Measurements from ENCODE around the gene GALNT18.

Gene GALNT18

DNA sequence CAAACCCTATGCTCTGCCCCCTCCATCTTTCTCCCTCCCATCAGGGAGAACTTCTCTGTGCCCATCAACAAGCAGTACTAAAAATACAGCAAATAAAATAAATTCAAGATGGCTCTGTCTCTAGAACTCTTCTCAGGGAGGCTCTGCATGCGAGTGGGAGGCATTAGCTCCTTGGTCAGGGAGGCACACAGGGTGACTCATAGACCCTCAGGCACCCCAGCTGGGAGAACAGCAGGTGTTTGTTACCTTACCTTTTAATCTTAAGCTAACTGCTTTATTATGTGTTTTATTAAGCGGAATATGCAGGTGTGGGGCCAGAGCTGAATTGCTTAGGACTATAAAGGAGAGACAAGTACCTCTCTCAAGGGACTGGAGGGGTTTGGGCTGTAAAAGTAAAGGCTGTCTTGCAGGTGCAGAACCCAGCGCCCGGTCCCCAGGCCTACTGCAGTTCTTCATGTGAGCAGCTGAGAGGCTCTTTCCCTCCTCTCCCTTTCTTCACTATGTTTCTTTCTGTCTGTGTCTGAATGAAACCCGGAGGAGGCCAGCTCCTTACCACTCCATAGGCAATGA is 289.6 kb downstream of the GALNT18 start:
- DNase-seq: no peak
- in situ Hi-C loops (cut with HindIII; ENCODE audit: low pct_ligation_motif_present, low pct_unique_long_range_greater_than_20kb, low sequenced_read_pairs): no loop called here

- no peak for DNase-seq
- in situ Hi-C loops (cut with HindIII; ENCODE audit: low pct_ligation_motif_present, low pct_unique_long_range_greater_than_20kb, low sequenced_read_pairs): no loop called here
These were observed 292.6 kb downstream of the GALNT18 start for GRCh38 chr11:11329062-11329806.

DNA sequence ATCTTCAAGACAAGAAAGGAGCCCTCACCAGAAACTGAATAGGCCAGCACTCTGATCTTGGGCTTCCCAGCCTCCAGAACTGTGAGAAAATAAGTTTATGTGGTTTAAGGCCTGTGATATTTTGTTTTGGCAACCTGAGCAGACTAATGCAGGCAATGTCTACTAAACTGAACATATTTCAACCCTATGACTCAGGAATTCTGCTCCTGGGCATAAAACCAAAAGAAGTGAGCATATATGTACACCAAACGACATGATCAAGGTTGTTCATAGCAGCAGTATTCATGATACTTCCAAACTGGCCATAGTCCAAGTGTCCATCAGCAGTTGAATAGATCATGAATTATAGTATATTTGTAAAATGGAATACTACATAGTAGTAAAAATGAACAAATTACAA is 297.7 kb downstream of the GALNT18 start:
- DNase-seq: no peak
- in situ Hi-C loops (cut with HindIII; ENCODE audit: low pct_ligation_motif_present, low pct_unique_long_range_greater_than_20kb, low sequenced_read_pairs): no loop called here

GRCh38 chr11:11322101-11322500 is 299.7 kb downstream of the GALNT18 start:
- in situ Hi-C loops (cut with HindIII; ENCODE audit: low pct_ligation_motif_present, low pct_unique_long_range_greater_than_20kb, low sequenced_read_pairs): no loop called here
- no peak for DNase-seq

- in situ Hi-C loops (cut with HindIII; ENCODE audit: low pct_ligation_motif_present, low pct_unique_long_range_greater_than_20kb, low sequenced_read_pairs): no loop called here
- no peak for DNase-seq
These were observed 301.0 kb downstream of the GALNT18 start for GRCh38 chr11:11320825-11321224.

- no peak for DNase-seq
- in situ Hi-C loops (cut with HindIII; ENCODE audit: low pct_ligation_motif_present, low pct_unique_long_range_greater_than_20kb, low sequenced_read_pairs): no loop called here
These were observed 302.8 kb downstream of the GALNT18 start for GRCh38 chr11:11318961-11319360.

GRCh38 chr11:11318461-11318860 is 303.3 kb downstream of the GALNT18 start:
- in situ Hi-C loops (cut with HindIII; ENCODE audit: low pct_ligation_motif_present, low pct_unique_long_range_greater_than_20kb, low sequenced_read_pairs): no loop called here
- DNase-seq: no peak

DNA sequence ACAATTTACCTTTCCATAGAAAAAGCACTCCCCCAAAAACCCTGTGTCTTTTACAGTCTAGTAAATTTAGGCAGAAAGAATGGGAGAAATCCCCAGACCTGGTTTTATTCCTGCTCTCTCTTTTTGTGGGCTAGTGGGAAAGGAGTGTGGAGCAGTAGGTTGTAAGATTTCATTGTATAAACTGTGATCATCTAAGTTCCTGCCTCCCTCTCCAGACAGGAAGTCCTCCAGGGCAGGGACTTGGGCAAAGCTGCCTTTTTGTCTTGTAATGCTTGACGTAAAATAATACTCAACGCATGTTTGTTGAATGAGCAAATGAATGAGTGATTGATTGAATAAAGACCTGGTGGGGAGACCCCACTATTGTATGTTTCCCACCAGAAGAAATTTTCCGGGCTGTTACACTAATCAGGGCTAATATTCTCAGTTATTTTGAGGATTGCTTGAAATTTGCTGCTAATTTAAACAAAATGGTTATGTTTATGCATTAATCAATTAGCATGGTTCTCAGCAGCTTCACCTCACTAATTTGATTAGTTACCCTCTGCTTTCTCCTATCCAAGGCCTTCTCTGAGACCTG is 305.1 kb downstream of the GALNT18 start:
- in situ Hi-C loops (cut with HindIII; ENCODE audit: low pct_ligation_motif_present, low pct_unique_long_range_greater_than_20kb, low sequenced_read_pairs): no loop called here
- DNase-seq: no peak

DNA sequence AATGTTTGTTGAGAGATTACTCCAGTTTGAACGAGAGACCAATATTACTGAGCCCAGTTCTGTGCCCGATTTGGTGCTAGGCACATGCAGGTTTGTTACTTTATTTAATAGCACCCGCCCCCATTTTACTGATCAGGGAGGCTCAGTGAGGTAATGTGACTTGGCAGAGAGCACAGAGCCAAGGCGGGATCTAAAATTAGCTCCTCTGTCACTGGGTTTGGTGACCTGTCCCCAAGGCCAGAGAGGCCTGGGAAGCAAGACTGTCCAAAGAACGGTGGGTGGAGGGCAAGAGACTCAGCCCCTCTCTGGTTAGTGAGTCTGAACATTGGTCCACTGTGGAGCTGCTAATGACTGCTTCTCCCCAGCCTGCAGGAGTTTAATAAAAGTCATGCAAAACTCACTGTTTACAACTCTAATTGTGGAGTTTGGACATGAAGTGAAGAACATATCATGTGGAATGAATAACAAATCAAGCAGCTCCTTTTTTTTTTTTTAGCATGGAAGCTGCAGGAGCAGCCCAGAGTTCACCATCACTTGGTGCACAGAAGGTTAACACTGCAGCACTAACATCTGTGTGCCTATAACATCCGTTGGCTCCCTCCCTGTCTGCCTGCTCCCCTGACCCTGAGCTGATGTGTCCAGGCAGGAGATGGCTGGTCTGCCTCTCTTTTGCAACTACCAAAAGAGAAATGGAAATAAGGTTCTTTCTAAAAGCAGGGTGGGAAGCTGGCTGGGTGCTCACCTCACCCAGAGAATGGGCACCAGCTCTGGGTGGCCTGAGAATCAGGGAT is 307.7 kb downstream of the GALNT18 start:
- no peak for DNase-seq
- in situ Hi-C loops (cut with HindIII; ENCODE audit: low pct_ligation_motif_present, low pct_unique_long_range_greater_than_20kb, low sequenced_read_pairs): no loop called here

DNA sequence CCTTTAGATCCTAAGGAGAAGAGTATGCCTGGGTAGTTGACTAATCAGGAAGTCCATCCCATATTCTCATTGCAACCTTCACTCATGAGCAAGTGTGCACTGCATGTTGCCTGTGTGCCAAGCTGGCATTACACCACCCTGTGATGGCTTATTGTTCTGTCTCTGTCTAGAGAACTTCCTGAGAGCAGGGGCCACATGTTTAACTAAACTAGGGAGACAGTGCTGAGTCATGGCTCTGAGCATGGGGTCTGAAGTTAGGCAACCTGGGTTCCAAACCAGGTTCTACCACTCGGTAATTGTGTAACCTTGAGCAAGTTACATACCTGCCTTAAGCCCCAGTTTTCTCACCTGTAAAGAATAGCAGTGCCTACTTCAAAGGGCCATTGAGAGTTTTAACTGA is 308.4 kb downstream of the GALNT18 start:
- in situ Hi-C loops (cut with HindIII; ENCODE audit: low pct_ligation_motif_present, low pct_unique_long_range_greater_than_20kb, low sequenced_read_pairs): no loop called here
- peak; percentile 2 for DNase-seq

- in situ Hi-C loops (cut with HindIII; ENCODE audit: low pct_ligation_motif_present, low pct_unique_long_range_greater_than_20kb, low sequenced_read_pairs): no loop called here
- DNase-seq: no peak
These were observed 309.1 kb downstream of the GALNT18 start for GRCh38 chr11:11312738-11313137.

- in situ Hi-C loops (cut with HindIII; ENCODE audit: low pct_ligation_motif_present, low pct_unique_long_range_greater_than_20kb, low sequenced_read_pairs): no loop called here
- DNase-seq: no peak
These were observed 310.6 kb downstream of the GALNT18 start for GRCh38 chr11:11311169-11311568.

GRCh38 chr11:11309906-11310305 is 311.9 kb downstream of the GALNT18 start:
- in situ Hi-C loops (cut with HindIII; ENCODE audit: low pct_ligation_motif_present, low pct_unique_long_range_greater_than_20kb, low sequenced_read_pairs): no loop called here
- no peak for DNase-seq

GRCh38 chr11:11308249-11308648 is 313.6 kb downstream of the GALNT18 start:
- no peak for DNase-seq
- in situ Hi-C loops (cut with HindIII; ENCODE audit: low pct_ligation_motif_present, low pct_unique_long_range_greater_than_20kb, low sequenced_read_pairs): no loop called here

DNA sequence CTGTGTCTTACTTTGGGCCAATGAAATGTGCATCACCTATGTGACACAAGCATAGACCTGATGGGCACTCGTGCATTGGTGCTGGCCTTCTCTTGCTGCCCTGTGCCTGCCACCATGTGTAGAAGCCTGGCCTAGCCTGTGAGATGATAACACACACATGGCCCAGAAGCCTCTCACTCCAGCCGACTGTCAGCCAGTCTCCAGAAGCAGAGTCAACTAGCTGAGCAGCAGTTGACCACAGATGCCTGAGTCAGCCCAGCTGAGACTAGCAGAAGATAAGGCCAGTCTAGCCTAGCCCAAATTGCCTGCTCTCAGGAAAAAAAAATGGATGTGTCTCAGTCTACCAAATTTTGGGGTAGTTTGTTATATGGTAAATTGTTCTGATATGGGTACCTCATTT is 314.9 kb downstream of the GALNT18 start:
- in situ Hi-C loops (cut with HindIII; ENCODE audit: low pct_ligation_motif_present, low pct_unique_long_range_greater_than_20kb, low sequenced_read_pairs): no loop called here
- DNase-seq: no peak

GRCh38 chr11:11304550-11304949 is 317.3 kb downstream of the GALNT18 start:
- in situ Hi-C loops (cut with HindIII; ENCODE audit: low pct_ligation_motif_present, low pct_unique_long_range_greater_than_20kb, low sequenced_read_pairs): no loop called here
- no peak for DNase-seq

DNA sequence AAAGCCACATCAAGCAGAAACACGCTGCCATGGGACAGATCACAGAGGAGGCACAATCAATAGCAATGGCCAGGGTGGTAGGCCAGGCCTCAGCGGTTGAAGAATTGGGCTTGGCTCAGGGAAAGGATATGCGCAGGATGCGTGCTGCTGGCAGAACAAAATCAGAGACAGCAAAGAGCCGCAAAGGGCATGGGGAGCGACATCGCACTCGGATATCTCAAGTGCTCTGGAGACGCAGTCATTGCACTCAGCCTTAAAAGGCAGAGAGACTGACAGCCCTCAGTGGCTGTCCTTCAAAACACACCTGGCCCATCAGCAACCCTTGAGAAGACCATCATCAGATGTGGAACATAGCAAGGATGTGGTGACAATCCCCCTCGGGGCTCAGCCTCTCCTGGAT is 319.2 kb downstream of the GALNT18 start:
- DNase-seq: no peak
- in situ Hi-C loops (cut with HindIII; ENCODE audit: low pct_ligation_motif_present, low pct_unique_long_range_greater_than_20kb, low sequenced_read_pairs): no loop called here

DNA sequence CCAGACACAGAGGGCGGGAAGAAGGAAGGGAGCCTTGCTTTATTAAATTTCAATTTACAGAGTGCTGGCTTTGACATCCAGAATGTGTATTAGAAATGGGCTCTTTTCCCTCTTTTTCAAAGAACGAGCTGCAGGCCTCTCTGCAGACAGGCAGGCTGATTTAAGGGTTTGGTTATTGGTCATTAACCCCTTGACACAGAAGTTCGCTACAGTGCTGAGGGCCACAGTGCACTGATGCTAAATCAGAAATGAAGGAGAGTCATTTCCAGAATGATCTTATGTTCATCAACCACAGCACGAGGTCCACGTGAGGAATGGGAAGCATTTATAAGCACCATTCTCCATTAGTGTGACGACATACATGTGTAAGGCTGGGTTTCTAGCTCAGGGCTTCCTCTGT is 320.6 kb downstream of the GALNT18 start:
- in situ Hi-C loops (cut with HindIII; ENCODE audit: low pct_ligation_motif_present, low pct_unique_long_range_greater_than_20kb, low sequenced_read_pairs): no loop called here
- DNase-seq: no peak

DNA sequence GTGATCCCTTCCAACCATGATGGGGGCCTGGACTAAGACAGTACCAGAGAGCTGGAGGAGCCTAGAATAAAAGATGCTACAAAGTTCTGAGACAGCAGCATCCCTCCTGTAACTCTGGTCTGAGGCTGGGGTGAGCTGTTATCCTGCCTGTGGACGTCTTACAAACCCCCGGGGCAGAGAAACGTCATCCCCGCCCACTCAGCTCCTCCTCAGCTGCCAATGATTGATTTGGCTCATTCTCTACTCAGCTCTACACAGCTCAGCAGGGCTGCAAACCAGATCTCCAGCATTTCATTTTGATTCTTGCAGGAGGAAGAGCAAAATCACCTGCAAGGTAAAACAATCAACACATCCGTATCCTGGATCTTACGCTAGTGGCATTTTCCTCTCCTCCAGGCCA is 324.2 kb downstream of the GALNT18 start:
- in situ Hi-C loops (cut with HindIII; ENCODE audit: low pct_ligation_motif_present, low pct_unique_long_range_greater_than_20kb, low sequenced_read_pairs): no loop called here
- no peak for DNase-seq
